ENCODE results near the gene KRT31.
A peak's percentile ranks its signal among the peaks of the same experiment; 100 is the strongest.

DNA sequence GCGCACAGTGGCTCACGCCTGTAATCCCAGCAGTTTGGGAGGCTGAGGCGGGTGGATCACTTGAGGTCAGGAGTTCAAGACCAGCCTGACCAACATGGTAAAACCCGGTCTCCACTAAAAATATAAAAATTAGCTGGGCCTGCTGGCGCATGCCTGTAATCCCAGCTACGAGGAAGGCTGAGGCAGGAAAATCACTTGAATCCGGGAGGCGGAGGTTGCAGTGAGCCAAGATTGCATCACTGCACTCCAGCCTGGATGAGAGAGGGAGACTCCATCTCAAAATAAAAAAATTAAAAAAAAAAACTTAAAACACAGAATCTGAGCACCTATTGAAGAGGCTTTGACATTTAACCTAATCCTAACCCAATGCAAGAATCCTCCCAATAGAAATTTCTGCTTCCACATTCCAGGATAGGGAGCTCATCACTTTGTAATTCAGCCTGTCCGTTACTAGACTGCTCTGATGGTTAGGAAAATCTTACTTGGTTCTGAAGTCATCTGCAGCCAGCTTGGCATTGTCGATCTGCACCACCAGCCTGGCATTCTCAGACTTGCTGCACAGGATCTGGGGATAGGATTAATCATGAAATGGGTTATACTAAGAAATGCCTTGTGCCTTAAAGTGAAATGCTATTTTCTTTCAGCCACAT lies 29.9 kb downstream of the KRT31 start:
- TF ChIP-seq, protein P1, sequence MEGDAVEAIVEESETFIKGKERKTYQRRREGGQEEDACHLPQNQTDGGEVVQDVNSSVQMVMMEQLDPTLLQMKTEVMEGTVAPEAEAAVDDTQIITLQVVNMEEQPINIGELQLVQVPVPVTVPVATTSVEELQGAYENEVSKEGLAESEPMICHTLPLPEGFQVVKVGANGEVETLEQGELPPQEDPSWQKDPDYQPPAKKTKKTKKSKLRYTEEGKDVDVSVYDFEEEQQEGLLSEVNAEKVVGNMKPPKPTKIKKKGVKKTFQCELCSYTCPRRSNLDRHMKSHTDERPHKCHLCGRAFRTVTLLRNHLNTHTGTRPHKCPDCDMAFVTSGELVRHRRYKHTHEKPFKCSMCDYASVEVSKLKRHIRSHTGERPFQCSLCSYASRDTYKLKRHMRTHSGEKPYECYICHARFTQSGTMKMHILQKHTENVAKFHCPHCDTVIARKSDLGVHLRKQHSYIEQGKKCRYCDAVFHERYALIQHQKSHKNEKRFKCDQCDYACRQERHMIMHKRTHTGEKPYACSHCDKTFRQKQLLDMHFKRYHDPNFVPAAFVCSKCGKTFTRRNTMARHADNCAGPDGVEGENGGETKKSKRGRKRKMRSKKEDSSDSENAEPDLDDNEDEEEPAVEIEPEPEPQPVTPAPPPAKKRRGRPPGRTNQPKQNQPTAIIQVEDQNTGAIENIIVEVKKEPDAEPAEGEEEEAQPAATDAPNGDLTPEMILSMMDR (IDR thresholded peaks at IDR 0.05), result no peak
- TF ChIP-seq ELF1 (IDR thresholded peaks at IDR 0.05), result no peak
- peak; percentile 47 for TF ChIP-seq JUND (IDR thresholded peaks at IDR 0.05)
- no peak for TF ChIP-seq RAD21 (IDR thresholded peaks at IDR 0.05; ENCODE audit: low read length)
